ENCODE measurements around the gene PBXIP1. TPM values are rescaled to one million over a fixed set of nuclear protein-coding genes. Genes with fewer than 3 reads are reported as not detected.

PBXIP1 gene
- total RNA-seq, 1 donor from 2014 or later: 17.1 TPM

GRCh38 chr1:154943649-154944400, 12.1 kb downstream of the PBXIP1 start:
- DNase-seq (ENCODE audit: low read depth, low spot score): peak; percentile 55
- Mint-ChIP-seq H3K36me3 (ENCODE audit: low read depth) (no peaks in the 10 kb centered on the region), H3K9me3 (no peaks in the 10 kb centered on the region), H3K27me3 (ENCODE audit: low read depth) (no peaks in the 10 kb centered on the region), H3K27ac (ENCODE audit: unreplicated experiment) (no peak overlapping the region), H3K4me3 (peak overlapping the region; percentile 39), H3K4me1 (peaks cover 30% of the 10 kb centered on the region)
- TF ChIP-seq, protein P1, sequence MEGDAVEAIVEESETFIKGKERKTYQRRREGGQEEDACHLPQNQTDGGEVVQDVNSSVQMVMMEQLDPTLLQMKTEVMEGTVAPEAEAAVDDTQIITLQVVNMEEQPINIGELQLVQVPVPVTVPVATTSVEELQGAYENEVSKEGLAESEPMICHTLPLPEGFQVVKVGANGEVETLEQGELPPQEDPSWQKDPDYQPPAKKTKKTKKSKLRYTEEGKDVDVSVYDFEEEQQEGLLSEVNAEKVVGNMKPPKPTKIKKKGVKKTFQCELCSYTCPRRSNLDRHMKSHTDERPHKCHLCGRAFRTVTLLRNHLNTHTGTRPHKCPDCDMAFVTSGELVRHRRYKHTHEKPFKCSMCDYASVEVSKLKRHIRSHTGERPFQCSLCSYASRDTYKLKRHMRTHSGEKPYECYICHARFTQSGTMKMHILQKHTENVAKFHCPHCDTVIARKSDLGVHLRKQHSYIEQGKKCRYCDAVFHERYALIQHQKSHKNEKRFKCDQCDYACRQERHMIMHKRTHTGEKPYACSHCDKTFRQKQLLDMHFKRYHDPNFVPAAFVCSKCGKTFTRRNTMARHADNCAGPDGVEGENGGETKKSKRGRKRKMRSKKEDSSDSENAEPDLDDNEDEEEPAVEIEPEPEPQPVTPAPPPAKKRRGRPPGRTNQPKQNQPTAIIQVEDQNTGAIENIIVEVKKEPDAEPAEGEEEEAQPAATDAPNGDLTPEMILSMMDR (conservative IDR thresholded peaks at IDR 0.05): peak; percentile 83

- TF ChIP-seq, protein P1 (conservative IDR thresholded peaks at IDR 0.05): no peak
- H3K36me3 Mint-ChIP-seq (ENCODE audit: low read depth): no peaks in the 10 kb centered on the region
- H3K4me3 Mint-ChIP-seq: peak overlapping the region; percentile 80
- H3K4me1 Mint-ChIP-seq: peaks cover 52% of the 10 kb centered on the region
- H3K27ac Mint-ChIP-seq (ENCODE audit: unreplicated experiment): peak overlapping the region; percentile 50
- no peaks in the 10 kb centered on the region for H3K9me3 Mint-ChIP-seq
- DNase-seq (ENCODE audit: low read depth, low spot score): peak; percentile 60
- H3K27me3 Mint-ChIP-seq (ENCODE audit: low read depth): no peaks in the 10 kb centered on the region
Observed at GRCh38 chr1:154941333-154942013, 14.4 kb downstream of the PBXIP1 start.

- H3K27me3 Mint-ChIP-seq (ENCODE audit: low read depth): no peaks in the 10 kb centered on the region
Observed at GRCh38 chr1:154940651-154941194, 15.2 kb downstream of the PBXIP1 start.

GRCh38 chr1:154940213-154940560, 15.7 kb downstream of the PBXIP1 start:
- TF ChIP-seq, protein P1 (conservative IDR thresholded peaks at IDR 0.05): no peak
- Mint-ChIP-seq H3K4me3 (peak overlapping the region; percentile 80), H3K36me3 (ENCODE audit: low read depth) (no peaks in the 10 kb centered on the region), H3K9me3 (no peaks in the 10 kb centered on the region), H3K4me1 (peaks cover 57% of the 10 kb centered on the region), H3K27ac (ENCODE audit: unreplicated experiment) (no peak overlapping the region), H3K27me3 (ENCODE audit: low read depth) (no peaks in the 10 kb centered on the region)
- no peak for DNase-seq (ENCODE audit: low read depth, low spot score)

More at GRCh38 chr1:154940651-154941194, 15.2 kb downstream of the PBXIP1 start:
- DNase-seq (ENCODE audit: low read depth, low spot score): no peak
- Mint-ChIP-seq H3K9me3 (no peaks in the 10 kb centered on the region), H3K4me3 (peak overlapping the region; percentile 80), H3K27ac (ENCODE audit: unreplicated experiment) (peak overlapping the region; percentile 9), H3K36me3 (ENCODE audit: low read depth) (no peaks in the 10 kb centered on the region), H3K4me1 (peaks cover 56% of the 10 kb centered on the region)
- TF ChIP-seq, protein P1 (conservative IDR thresholded peaks at IDR 0.05): no peak

- Mint-ChIP-seq H3K4me1 (peaks cover 56% of the 10 kb centered on the region), H3K27me3 (ENCODE audit: low read depth) (no peaks in the 10 kb centered on the region), H3K4me3 (peak overlapping the region; percentile 90), H3K36me3 (ENCODE audit: low read depth) (no peaks in the 10 kb centered on the region), H3K9me3 (no peaks in the 10 kb centered on the region), H3K27ac (ENCODE audit: unreplicated experiment) (peak overlapping the region; percentile 38)
- DNase-seq (ENCODE audit: low read depth, low spot score): no peak
- TF ChIP-seq, protein P1 (conservative IDR thresholded peaks at IDR 0.05): no peak
Observed at GRCh38 chr1:154938604-154939399, 17.1 kb downstream of the PBXIP1 start.

Measured in neural crest cell (in vitro differentiated cells).